Hypothalamus (tissue), 51 donors: ENCODE results near the gene SNCB.

Experiments
- DNase-seq, 51 donors: peaks; one replicate each; lab custom pipeline; 2025; lab: John Stamatoyannopoulos, UW

SNCB gene

DNA sequence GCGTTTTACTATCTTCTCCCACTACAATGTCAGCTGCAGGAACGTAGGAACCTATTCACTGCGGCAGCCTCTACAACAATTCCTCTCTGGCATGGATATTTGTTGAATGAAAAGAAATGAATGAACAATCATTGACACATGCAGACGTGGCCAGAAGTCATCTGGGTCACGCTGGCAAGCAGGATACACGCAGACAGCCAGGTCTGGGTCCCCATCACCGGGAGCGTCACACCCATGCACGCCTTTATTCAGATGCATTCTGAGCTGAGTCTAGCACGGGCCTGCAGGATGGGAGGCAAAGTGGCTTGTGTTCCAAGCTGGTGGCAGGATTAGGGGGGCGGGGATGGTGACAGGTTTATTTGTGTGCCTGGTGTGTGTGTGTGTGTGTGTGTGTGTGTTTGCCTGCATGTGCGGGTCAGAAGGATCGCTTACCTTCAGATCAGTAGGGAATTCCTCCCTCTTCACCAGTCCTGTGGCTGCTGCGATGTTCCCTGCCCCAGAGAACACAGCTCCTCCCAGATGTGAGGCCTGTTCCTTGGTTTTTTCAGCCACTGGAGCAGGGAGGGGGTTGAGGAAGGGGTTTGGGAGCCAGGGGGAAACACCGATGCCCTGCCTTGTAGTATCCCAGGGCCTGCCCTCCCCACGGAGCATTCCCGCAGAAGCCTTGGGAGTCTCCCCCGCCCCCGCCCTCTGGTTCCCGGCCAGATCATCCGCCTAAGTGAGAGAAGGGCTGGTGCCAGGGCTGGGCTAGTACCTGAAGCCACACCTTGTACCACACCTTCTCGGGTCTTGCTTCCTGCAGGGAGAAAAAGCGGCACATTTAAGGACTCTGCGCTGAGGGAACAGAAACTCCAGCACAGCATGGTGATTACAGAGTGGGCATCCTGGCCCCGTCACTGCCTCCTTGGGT is 4.1 kb downstream of the SNCB start:
- DNase-seq = no peak

DNA sequence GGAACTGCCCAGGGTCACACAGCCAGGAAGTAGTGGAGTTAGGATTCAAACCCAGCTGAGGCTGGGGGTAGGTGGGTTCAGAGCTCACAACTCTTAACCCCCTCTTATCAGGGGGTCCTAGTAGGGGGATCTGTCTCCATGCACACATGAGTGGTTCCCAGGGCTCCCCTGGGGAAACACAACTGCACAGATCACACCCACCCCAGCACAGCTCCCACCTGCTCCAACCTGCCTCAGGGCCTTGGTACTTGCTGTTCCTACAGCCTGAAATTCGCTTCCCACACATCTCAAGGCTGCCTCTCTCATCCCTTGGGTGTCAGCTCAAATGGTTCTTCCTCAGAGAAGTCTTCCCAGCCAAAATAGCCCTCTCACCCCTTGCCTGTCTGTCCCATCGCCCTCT is 4.8 kb downstream of the SNCB start:
- DNase-seq = no peak

DNA sequence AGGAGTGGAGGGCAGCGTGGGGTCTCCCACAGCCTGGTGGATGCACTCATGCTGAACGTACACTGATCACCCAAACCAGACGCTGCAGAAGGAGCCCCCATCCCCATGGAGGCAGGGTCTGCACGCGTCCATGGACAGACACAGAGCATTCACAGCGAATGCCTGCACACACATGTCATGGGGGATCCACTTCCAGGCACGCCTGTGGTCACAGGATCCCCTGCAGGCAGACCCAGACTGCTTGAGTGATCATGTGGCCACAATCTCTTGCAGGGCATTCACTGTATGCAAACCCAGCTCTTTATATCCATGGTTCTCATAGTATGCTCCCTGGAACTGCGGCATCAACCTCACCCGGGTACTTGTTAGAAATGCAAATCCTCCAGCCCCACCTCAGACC is 5.4 kb downstream of the SNCB start:
- DNase-seq = no peak

DNA sequence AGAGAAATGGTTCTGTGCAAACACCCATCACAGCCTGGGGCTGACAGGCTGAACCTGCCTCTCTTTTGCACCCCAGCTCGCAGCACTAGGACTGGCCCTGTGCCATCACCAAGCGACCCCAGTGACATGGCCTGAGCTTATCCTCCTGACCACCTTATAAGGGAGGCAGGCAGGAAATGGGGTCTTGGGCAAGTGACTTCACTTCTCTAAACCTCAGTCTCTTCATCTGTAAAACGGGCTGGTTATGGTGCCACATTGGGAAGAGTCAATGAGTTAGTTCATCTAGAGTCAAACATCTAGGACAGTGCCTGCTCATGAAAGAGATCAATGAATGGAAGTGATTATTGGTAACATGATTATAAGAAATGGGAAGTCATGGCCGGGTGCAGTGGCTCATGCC is 6.2 kb downstream of the SNCB start:
- DNase-seq = no peak

DNA sequence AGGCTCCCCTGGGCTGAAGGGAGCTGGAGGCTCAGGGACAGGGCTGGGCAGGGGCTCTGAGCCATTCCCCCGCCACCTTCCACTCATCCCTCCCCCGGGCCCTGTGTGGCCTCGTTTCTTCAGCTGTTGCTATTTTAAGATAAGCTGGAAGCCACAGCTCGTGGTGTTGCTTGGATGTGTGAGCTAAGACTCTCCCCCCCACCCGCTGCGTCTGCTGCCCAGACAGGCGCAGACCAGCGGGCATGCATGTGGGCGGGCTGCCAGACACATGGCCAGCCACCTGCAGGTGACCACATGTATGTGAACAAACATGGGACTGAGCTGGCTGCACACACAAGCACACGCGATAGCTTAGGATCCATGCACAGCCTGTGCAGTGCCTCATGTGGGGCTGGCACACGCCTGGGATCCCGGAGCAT is 8.7 kb downstream of the SNCB start:
- DNase-seq = peak in 12 of 51 donors; percentile 12 to 76 (median 24)

DNA sequence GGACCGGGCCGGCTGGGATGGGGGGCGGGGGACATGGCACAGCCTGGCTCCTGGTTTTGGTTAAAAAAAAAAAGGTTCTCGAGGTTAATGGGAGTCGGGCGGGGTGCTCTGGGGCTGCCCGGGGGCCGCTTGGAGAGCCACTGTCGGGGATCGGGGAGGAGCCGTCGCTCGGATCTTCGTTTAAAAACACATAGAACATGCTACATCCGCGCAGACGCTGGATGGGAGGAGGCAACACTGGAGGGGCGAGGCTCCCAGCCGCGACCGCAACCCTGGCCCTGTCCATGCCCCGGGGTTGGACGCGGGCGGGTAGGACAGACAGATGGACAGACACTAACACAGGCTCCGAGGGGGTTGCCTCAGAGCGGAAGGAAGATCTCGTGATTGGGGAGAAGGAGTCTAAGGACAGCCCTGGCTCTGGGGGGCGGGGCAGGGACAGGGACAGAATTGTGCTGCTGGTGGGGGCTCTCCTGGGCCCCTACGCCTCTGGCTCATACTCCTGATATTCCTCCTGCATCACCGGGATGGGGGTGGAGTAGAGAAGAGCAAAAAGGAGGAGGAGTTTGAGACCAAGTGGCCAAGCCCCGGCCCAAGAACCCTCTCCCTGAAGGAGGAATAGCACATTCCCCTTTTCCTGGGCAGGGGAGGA is 9.9 kb downstream of the SNCB start:
- DNase-seq = peak in 1 of 51 donors; percentile 33

DNA sequence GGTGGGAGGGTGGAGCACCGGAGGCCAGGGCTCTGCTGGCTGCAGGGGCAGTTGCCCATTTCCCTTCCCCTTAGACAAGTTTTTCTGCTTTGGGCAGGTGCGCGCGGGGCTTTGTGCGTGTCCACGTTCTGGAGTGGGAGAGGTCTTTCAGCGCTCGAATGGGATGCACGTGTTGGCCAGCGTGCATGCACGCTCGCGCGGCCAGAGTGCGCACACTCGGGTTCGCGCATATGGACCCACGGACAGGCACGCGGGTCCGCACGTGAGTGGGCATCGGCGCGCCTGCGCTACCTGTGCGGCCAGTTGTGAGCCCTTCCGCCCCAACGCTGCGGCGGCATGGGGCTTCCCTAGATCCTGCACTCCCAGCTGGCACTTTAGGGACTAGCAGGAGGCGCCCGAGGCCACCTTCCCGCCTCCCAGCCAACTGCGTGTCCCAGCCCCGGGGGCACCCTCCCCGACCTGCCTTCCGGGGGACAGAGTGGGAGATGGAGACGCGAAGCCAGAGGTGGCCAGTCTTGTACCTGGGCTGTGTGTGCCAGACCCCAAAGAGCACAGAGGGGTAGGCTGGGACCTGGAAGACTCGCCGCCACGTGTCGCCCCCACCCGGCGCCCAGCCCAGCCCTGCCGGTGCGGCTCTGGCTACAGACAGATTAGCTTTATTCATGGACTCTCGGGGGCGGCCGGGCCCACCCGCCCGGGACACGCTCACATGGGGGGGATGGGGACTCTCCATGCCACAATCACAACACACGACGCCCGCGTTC is 10.6 kb downstream of the SNCB start:
- DNase-seq = peak in 1 of 51 donors; percentile 14

DNA sequence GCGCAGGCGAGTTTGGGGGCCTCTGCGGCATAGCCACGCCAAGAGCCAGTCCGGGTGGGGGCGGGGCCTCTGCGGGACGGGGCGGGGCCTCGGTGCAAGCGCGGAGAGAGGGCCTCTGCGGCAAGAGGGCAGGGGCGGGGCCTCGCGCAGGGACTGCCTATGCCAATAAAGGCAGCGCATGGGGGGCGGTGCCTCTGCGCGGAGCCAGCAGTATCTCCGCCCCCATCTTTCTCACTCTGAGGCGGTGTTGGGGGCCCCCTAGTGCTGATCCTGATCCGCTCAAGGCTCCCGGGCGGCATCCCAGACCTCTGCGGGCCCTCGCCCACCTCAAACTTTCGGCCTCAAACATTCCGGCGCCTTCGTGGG is 11.1 kb downstream of the SNCB start:
- peak in 44 of 51 donors; percentile 16 to 89 (median 68) for DNase-seq

DNA sequence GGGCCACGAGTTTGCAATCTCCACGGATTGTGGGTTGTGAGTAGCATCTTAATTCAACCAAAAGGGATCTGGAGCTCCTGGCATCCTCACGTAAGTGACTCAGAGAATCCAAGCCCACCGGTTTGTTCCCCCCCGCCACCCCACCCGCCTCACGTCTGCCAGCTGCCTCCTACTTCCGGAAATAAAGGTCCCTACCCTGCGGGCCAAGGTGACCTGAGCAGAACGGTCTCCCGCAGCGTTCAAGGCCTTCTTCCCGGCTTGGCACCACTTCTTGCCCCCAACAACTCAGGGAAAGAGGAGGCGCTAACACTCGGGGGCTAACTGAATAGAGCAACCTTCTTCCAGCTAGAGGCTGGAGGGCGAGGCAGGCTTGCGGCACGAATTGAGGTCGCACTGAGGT is 11.6 kb downstream of the SNCB start:
- DNase-seq = peak in 1 of 51 donors; percentile 53

DNA sequence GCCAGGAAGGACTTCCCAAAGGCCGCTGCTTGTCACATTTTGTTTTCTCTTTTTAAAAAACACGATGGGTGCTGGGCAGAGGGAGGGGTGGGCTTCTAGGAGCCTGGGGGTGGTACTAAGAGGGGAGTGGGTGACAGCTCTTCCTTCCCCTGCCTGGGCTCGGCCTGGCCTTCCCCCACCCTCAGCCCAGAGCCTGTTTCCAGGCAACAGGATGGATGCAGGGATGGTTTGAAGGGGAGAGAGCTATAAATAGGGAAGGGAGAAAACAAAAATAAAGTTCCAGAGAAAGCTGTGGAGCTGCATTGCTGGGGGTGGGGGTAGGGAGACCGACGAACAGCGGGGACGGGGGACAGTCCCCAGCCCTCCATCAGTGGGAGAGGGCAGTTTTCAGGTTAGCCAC is 13.8 kb downstream of the SNCB start:
- no peak for DNase-seq

DNA sequence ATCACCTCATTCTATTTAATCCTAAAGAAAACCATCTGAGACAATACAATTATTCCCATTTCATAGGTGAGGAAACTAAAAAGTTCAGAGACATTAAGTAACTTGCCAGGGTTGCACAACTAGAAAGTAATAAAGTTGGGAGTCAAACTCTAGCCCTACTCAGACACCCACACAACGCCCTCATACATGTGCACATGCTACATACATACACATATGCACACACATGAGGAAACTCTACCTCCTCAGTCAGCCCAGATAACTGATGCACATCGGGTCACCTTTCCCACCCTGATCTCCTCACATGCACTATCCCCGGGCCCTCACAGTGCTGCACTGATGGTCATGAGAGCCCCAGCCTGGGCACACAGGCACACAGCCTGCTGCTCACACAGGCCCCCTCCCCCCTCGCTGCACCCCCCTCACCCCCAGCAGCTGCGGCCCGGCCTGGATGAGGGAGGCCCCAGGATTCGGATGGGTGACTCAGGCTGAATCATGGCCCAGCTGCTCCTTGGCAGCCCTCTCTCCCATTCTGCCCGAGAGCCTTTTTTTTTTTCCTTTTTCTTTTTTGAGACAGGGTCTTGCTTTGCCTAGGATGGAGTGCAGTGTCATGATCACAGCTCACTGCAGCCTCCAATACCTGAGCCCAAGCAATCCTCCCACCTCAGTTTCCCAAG is 15.4 kb downstream of the SNCB start:
- DNase-seq = peak in 1 of 51 donors; percentile 12

DNA sequence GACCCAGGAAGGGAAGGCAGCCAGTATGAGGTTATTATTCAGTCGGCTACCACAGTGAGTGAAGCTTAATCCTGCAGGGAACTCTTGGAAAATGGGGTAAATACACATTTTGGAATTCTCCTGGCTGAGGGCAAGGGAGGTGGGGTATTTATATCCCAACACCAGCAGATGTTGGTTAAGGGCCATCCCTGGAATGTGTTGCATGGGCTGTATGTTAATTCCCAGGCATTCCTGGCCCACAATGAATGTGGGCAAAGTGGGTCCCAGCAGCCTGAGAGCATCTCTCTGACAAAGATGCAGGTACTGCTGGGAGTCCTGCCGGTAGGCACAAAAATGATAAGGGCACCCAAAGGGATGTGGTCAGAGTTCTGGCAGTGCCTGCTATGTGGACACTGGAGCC is 17.5 kb downstream of the SNCB start:
- no peak for DNase-seq

DNA sequence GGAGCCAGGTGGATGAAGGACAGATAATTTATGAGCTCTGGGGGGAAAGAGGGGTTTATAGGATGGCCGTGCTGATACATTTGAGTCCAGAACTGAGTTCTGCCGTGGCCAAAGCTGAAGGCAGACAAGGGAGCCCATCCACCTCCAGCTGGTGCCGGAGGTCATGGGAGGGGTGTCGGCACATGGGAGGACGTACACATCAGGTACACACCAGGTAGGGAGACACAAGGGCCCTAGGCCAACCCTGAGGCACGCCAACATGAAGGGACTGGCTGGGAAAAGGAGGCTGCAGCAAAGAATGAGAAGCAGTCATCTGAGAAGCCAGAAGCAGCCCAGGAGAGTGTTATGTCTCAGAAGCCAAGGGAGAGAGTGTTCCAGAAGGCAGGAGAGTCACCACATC is 18.3 kb downstream of the SNCB start:
- DNase-seq = no peak

DNA sequence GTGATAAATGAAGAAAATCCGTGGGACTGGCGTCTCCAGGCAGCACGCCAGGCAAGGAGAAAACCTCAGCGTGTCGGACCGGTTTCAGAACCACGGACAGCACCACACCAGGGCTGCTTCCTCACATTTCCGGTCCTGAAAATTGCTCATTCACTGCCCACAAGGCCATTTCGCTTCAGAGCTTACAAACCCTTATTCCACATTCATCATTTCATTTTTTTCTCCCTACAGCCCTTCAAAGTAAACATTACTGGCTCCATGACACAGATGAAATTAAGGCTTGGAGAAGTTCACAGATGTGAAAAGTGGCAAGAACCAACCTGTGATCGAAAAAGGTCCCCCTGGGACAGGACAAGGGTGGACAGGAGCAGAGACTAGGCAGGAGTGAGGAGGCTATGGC is 18.9 kb downstream of the SNCB start:
- peak in 22 of 51 donors; percentile 10 to 49 (median 26) for DNase-seq

DNA sequence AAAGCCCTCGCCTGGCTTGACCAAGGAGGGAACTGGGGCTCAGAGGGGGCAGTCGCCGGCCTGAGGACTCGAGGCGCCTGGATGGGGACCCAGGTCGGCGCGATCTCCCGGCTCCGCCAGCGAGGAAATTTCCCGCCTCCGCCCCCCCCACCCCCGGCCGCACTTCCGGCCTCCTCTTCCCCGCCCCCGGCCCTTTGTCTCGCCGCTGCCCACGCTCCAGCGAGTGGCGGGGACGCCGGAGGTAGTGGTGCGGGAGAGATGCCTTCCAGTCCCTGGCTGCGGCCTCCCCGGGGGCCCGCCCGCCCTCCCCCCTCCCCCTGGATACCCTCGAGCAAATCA is 19.9 kb downstream of the SNCB start:
- DNase-seq = no peak

DNA sequence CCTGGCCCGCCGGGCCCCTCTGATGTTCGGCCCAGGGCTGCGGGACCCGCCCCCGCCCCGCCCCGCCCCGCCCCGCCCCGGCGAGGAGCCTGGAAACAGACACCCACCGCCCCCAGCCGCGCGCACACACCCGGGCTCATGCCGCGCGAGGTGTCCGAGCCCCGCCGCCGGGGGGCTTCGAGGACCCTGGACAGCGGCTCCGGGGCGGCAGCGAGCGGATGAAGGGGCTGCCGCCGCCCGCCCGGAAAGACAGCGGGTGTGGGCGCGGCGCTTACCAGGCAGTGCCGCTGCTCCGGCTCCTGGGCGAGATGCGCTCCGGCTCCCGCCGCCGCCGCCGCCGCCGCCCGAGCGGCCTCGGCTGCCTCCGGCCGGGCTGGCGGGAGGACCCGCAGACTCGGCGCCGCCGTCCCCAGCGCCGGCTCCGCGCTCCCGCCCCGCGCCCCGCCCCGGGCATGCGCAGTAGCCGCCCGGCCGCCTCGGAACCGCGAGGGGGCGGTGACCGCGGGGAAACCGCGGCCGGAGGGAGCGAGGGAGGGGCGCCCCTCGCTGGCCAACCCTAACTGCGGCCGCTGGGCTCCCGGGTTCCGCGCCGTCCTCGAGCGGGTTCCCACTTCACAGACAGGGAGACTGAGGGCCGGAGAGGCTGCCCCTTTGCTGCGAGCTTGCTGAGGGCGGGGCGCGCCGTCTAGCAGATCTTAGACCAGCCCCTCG is 20.5 kb downstream of the SNCB start, which contains the start of gene GPRIN1:
Gene GPRIN1, minus strand, starts transcription at position 433 of the 711 bp plus-strand sequence. CDS start 10,322 bp downstream, outside the sequence.
- peak in 28 of 51 donors; percentile 6 to 76 (median 40) for DNase-seq

DNA sequence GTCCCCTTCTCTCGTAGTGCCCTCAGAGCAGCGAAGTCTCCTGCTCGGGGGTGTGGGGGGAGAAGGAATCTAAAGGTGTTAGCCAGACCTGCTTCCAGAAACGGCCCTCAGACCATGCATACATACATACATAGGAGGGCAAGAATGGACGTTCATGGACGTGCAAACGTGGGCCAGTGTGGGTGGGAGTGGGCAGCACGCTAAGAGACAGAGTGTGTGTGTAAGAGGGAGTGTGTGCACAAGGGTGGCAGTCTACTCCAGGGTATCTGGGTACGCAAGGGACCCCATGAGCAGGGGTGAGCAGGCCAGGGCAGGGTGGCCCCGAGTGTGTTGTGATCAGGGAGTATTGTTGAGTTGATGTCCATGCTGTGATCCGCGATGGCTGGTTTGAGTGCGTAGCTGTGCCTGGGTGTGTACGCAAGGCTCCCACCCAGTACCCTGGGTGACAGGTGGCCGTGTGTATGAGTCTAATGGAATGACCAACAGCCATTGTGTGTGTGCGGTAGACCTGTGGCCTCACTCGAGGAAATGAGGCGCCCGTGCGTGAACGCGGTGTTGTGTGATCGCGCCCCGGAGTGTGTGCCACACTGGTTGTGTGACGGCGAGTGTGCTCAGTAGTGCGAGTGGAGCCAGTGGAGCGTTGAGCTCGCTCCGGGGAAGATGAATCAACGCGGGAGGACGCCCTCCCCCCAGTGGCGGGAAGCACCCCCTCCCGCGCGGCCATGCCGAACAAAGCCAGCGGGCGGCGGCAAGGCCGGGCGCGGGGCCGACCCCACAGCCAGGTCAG is 21.2 kb downstream of the SNCB start:
- DNase-seq = peak in 7 of 51 donors; percentile 4 to 40 (median 25)

DNA sequence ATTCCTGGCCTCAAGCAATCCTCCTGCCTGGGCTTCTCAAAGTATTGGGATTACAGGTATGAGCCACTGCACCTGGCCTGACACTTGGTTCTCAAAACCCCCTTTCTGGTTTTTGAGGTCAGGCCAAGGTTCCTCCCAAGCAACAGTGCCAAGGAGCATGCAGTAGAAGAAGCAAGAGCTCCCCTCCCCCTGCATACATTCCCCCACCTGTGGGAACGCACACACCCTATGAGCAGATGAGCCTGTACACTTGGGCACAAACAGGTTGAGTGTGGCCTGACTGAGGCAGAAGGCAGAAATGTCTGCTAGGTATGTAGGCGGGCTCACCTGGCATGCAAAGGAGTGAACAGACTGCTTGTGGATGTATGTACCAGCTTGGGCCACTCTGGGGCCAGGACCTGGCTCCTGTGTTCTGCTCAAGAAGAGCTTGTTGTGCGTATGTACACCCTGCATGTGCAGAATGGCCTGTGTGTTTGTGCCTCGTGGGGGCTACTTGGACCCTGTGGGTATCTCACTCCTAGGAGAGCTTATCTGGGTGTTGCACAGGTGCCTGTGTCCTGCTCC is 22.1 kb downstream of the SNCB start:
- no peak for DNase-seq

DNA sequence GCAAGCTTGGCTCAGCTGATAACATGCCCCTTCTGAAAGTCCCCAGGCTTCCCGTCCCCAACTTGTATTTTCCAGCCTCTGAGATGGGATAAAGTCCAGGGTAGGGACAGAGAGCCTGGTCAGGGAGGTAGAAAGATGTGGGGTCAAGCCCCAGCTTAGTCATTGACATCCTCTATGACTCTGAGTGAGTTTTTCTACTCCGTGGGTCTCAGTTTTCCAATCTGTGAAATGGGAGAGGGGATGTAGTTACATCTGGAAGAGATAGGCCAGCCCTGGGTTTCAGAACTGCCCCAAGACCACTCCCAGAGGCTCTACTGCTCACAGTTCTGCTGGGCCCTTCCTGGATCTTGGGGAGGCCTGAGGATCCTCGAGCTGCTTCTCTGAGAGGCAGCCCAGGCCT is 23.5 kb downstream of the SNCB start:
- DNase-seq = no peak
